ENCODE results near the gene SOX18.
"Not testable (repeated sequence)": the region's sequence is repeated elsewhere in the genome, so short reads cannot be mapped to it uniquely, and the experiment has no call there.

DNA sequence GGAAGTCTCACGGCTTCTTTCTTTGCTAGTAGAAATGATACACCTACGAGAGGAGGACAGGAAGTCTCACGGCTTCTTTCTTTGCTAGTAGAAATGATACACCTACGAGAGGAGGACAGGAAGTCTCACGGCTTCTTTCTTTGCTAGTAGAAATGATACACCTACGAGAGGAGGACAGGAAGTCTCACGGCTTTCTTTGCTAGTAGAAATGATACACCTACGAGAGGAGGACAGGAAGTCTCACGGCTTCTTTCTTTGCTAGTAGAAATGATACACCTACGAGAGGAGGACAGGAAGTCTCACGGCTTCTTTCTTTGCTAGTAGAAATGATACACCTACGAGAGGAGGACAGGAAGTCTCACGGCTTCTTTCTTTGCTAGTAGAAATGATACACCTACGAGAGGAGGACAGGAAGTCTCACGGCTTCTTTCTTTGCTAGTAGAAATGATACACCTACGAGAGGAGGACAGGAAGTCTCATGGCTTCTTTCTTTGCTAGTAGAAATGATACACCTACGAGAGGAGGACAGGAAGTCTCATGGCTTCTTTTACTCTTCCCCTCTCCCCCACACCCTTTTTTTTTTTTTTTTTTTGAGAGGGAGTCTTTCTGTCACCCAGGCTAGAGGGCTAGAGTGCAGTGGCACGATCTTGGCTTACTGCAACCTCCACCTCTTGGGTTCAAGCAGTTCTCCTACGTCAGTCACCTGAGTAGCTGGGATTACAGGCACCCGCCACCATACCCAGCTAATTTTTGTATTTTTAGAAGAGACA lies 36.9 kb downstream of the SOX18 start:
- TF ChIP-seq, protein P1, sequence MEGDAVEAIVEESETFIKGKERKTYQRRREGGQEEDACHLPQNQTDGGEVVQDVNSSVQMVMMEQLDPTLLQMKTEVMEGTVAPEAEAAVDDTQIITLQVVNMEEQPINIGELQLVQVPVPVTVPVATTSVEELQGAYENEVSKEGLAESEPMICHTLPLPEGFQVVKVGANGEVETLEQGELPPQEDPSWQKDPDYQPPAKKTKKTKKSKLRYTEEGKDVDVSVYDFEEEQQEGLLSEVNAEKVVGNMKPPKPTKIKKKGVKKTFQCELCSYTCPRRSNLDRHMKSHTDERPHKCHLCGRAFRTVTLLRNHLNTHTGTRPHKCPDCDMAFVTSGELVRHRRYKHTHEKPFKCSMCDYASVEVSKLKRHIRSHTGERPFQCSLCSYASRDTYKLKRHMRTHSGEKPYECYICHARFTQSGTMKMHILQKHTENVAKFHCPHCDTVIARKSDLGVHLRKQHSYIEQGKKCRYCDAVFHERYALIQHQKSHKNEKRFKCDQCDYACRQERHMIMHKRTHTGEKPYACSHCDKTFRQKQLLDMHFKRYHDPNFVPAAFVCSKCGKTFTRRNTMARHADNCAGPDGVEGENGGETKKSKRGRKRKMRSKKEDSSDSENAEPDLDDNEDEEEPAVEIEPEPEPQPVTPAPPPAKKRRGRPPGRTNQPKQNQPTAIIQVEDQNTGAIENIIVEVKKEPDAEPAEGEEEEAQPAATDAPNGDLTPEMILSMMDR (IDR thresholded peaks at IDR 0.05) = not testable (repeated sequence)
- TF ChIP-seq POLR2A (IDR thresholded peaks at IDR 0.05) = not testable (repeated sequence)

All from lower leg skin (tissue), 3 donors.